GM12891 (cell line): Measurements from ENCODE around the gene CTCF.

Experiments
- DNase-seq: peaks from one replicate; pipeline ENCODE4 v3.0.0; 2011; ENCODE audit warnings: low spot score; ENCODE audit not compliant: insufficient read length
- FAIRE-seq: peaks from 2 replicates; lab custom pipeline; 2011; peaks lifted over from hg19 to GRCh38; lab: Jason Lieb, UNC
- PAX5 ChIP-seq: IDR thresholded peaks from 2 replicates; pipeline ENCODE4 v1.6.1; 2011; ENCODE audit warnings: low read length, moderate library complexity, mild to moderate bottlenecking; ENCODE audit not compliant: insufficient read depth, severe bottlenecking
- POLR2A ChIP-seq: IDR thresholded peaks from 2 replicates; pipeline ENCODE4 v1.6.1; 2011; ENCODE audit warnings: low read depth, low read length, control low read depth
- POLR2AphosphoS5 ChIP-seq: IDR thresholded peaks from 2 replicates; pipeline ENCODE4 v1.6.1; 2011; ENCODE audit warnings: low read depth, low read length, control low read depth
- POU2F2 ChIP-seq: IDR thresholded peaks from 2 replicates; pipeline ENCODE4 v1.6.1; 2011; ENCODE audit warnings: low read depth, mild to moderate bottlenecking, control low read depth, low read length, moderate library complexity
- SPI1 ChIP-seq: IDR thresholded peaks from 2 replicates; pipeline ENCODE4 v1.6.1; 2011; ENCODE audit warnings: low read depth, low read length, control low read depth
- TAF1 ChIP-seq: IDR thresholded peaks from 2 replicates; pipeline ENCODE4 v1.6.1; 2011; ENCODE audit warnings: low read depth, low read length, control low read depth

The CTCF gene

GRCh38 chr16:67656344-67657016 is 94.2 kb downstream of the CTCF start:
- TF ChIP-seq POLR2A (no peak), TAF1 (no peak), SPI1 (no peak), PAX5 (no peak), POU2F2 (no peak), POLR2AphosphoS5 (no peak)
- no peak for FAIRE-seq
- no peak for DNase-seq

DNA sequence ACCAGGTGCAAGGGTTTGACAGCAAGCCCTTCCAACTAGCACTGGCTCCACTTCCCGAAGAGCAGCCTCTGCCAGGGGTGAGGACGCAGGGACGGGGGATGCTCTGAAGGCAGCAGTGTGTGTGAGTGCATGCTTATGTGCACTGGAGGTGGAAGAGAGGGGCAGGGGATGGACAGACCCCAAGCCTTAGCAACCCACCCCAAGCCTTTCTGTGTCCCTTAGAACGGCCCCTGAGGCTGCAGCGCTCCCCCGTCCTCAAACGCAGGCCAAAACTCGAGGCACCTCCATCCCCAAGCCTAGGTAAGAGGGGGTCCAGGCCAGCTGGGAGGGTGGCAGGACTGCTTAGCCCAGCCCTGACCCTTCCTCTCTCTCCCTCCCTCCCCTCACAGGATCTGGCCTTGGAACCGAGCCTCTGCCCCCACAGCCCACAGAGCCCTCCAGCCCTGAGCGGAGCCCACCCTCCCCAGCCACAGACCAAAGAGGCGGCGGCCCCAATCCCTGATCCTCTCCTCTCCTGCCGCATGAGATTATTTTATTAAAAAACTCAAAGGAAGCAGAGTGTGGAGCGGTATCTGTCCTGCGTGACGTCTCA is 94.8 kb downstream of the CTCF start:
- TF ChIP-seq SPI1 (no peak), POLR2AphosphoS5 (no peak), PAX5 (no peak), POLR2A (no peak), POU2F2 (no peak), TAF1 (no peak)
- DNase-seq (no peak), FAIRE-seq (no peak)

- no peak for FAIRE-seq
- TF ChIP-seq POLR2AphosphoS5: peak; percentile 12; the same call in 1 of the 2 replicates
- TF ChIP-seq PAX5: no peak
- DNase-seq: no peak
These were observed 95.6 kb downstream of the CTCF start for GRCh38 chr16:67657751-67658518.

GRCh38 chr16:67658849-67659674 is 96.7 kb downstream of the CTCF start:
- DNase-seq: no peak
- no peak for TF ChIP-seq TAF1
- TF ChIP-seq POLR2AphosphoS5: no peak
- TF ChIP-seq POLR2A: no peak
- no peak for TF ChIP-seq SPI1
- no peak for TF ChIP-seq POU2F2
- no peak for TF ChIP-seq PAX5
- FAIRE-seq: no peak

DNA sequence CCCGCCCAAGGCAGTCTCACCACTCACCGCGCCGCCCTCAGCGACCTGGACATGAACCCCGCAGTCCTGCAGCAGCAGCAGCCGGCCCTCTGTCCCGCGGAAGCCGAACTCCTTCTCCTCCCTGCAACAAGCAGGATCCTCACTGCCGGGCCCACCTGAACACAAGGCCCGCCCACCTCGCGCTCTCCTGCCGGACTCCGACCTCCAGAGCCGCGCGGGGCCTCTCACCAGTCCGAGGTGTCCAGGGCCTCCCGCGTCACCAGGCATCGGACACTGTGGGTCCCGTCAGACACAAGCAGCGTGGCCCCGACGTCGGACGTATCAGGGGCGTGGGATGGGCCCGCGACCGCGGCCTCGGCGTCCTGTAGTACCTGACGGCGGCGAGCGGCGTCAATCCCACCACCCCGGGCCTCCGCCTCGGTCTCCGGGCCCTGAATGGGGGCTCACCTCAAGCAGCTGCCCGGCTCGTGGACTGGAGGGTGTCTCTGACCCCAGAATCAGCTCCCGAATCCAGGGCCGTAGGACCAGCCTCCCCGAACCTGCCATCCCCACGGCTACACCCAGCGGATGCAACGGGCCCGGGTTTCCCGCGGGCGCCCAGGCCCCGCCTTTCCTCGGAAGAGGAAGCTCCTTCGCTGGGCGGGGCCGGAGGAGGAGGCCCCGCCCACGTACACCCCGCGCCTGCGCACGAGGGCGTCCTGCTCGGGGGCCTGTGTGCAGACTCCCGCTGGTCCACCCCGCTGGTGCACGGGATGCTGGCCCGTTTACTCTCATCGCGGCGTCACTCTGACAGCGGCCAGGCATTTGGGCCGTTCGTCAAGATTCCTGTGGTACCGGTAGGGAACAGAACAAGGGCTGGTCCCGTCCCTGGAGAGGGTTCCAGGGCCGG is 97.6 kb downstream of the CTCF start, which contains the start of gene ACD:
Gene ACD, minus strand, starts transcription at position 586 of the 889 bp plus-strand sequence. Its CDS starts 40 bp downstream, at position 546.
- DNase-seq (peak; percentile 100), FAIRE-seq (no peak)
- TF ChIP-seq TAF1 (peak; percentile 52; the same call in 1 of the 2 replicates), POU2F2 (peak; percentile 32; the same call in 1 of the 2 replicates), POLR2A (peak; percentile 76; the same call in 1 of the 2 replicates), POLR2AphosphoS5 (0 out of 2 replicates have a peak, but pooled peaks have one; percentile 44), PAX5 (no peak), SPI1 (peak; percentile 25; the same call in 1 of the 2 replicates)

GRCh38 chr16:67660564-67661028 is 98.3 kb downstream of the CTCF start, which contains the start of gene PARD6A:
Gene PARD6A, plus strand, starts transcription at chr16:67660960. Its CDS starts 79 bp downstream, at chr16:67661039.
- peak; percentile 100 for FAIRE-seq
- TF ChIP-seq TAF1 (no peak), PAX5 (peak; percentile 33), POLR2A (no peak; the same call in 1 of the 2 replicates), SPI1 (no peak)
- peak; percentile 100 for DNase-seq

- TF ChIP-seq SPI1: no peak
- no peak for TF ChIP-seq POLR2AphosphoS5
- TF ChIP-seq TAF1: no peak
- no peak for TF ChIP-seq POU2F2
- TF ChIP-seq POLR2A: no peak
- no peak for TF ChIP-seq PAX5
- DNase-seq: no peak
- peak; percentile 52 for FAIRE-seq
These were observed 98.9 kb downstream of the CTCF start for GRCh38 chr16:67661101-67661761.

DNA sequence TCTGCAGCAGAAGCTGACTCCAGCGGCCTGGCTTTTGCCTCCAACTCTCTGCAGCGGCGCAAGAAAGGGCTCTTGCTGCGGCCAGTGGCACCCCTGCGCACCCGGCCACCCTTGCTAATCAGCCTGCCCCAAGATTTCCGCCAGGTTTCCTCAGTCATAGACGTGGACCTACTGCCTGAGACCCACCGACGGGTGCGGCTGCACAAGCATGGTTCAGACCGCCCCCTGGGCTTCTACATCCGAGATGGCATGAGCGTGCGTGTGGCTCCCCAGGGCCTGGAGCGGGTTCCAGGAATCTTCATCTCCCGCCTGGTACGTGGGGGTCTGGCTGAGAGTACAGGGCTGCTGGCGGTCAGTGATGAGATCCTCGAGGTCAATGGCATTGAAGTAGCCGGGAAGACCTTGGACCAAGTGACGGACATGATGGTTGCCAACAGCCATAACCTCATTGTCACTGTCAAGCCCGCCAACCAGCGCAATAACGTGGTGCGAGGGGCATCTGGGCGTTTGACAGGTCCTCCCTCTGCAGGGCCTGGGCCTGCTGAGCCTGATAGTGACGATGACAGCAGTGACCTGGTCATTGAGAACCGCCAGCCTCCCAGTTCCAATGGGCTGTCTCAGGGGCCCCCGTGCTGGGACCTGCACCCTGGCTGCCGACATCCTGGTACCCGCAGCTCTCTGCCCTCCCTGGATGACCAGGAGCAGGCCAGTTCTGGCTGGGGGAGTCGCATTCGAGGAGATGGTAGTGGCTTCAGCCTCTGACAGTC is 99.7 kb downstream of the CTCF start:
- DNase-seq (no peak), FAIRE-seq (no peak)
- no peak for TF ChIP-seq PAX5
- TF ChIP-seq POLR2AphosphoS5: no peak
- no peak for TF ChIP-seq POU2F2
- no peak for TF ChIP-seq POLR2A
- no peak for TF ChIP-seq TAF1
- no peak for TF ChIP-seq SPI1
